Activated CD4-positive, alpha-beta T cell treated with anti-CD3 and anti-CD28 coated beads, Interleukin-2, amount 10 ng/mL, durations not matched to agents 7 days and 5 days (primary cell): ENCODE results near the gene FARP1. TPM values are rescaled to one million over a fixed set of nuclear protein-coding genes. Genes with fewer than 3 reads are reported as not detected.

Experiments
- CTCF ChIA-PET: fragments of 350-600 bp; sonication (Branson Sonifier 250); formaldehyde crosslinking; loops from one replicate; lab custom pipeline; 2021; ENCODE audit warnings: antibody characterized with exemption; lab: Charles Lee
- POLR2A ChIA-PET: fragments of 350-600 bp; sonication (Branson Sonifier 250); formaldehyde crosslinking; loops from one replicate; lab custom pipeline; 2021; ENCODE audit warnings: antibody characterized with exemption; lab: Charles Lee
- DNase-seq: peaks from one replicate; pipeline ENCODE4 v3.0.0-alpha.2; 2020
- H3K27ac Mint-ChIP-seq: one replicate; pipeline ENCODE4 v1.8.0; 2021; ENCODE audit warnings: mild to moderate bottlenecking, moderate library complexity, mixed read lengths
- H3K27me3 Mint-ChIP-seq: one replicate; pipeline ENCODE4 v1.8.0; 2021; ENCODE audit warnings: mixed read lengths
- H3K36me3 Mint-ChIP-seq: one replicate; pipeline ENCODE4 v1.8.0; 2021; ENCODE audit warnings: low read depth, mixed read lengths
- H3K4me1 Mint-ChIP-seq: one replicate; pipeline ENCODE4 v1.8.0; 2021; ENCODE audit warnings: mixed read lengths
- H3K4me3 Mint-ChIP-seq: one replicate; pipeline ENCODE4 v1.8.0; 2021; ENCODE audit warnings: mild to moderate bottlenecking, moderate library complexity, mixed read lengths
- H3K9me3 Mint-ChIP-seq: one replicate; pipeline ENCODE4 v1.8.0; 2021; ENCODE audit warnings: mixed read lengths
- total RNA-seq, 2 experiments: library from RNA; stranded (reverse); gene quantifications; one replicate each; pipeline ENCODE4 v1.2.3, GENCODE V29; 2021

FARP1 gene
- total RNA-seq, 2 experiments from 2014 or later: 0.67 to 1.0 TPM

GRCh38 chr13:98332222-98332621, 189.3 kb downstream of the FARP1 start:
- no peak for DNase-seq
- Mint-ChIP-seq H3K27ac (no peak overlapping the region), H3K27me3 (peaks cover 2% of the 10 kb centered on the region), H3K9me3 (no peaks in the 10 kb centered on the region), H3K36me3 (no peaks in the 10 kb centered on the region), H3K4me3 (no peak overlapping the region), H3K4me1 (no peaks in the 10 kb centered on the region)
- ChIA-PET POLR2A (no interaction called here), CTCF (interaction anchor here (1.1 kb wide), 1 partner anchor 13 kb away, joined by 3 read pairs; no protein-coding TSS in a partner anchor)

GRCh38 chr13:98332691-98333090, 189.8 kb downstream of the FARP1 start:
- H3K27me3 Mint-ChIP-seq: peaks cover 2% of the 10 kb centered on the region
- no peak overlapping the region for H3K4me3 Mint-ChIP-seq
- H3K36me3 Mint-ChIP-seq: no peaks in the 10 kb centered on the region
- no peak overlapping the region for H3K27ac Mint-ChIP-seq
- H3K4me1 Mint-ChIP-seq: no peaks in the 10 kb centered on the region
- DNase-seq: no peak
- ChIA-PET CTCF (interaction anchor here (1.1 kb wide), 1 partner anchor 12 kb away, joined by 3 read pairs; no protein-coding TSS in a partner anchor), POLR2A (no interaction called here)
- no peaks in the 10 kb centered on the region for H3K9me3 Mint-ChIP-seq

GRCh38 chr13:98333486-98333885, 190.6 kb downstream of the FARP1 start:
- no peak overlapping the region for H3K4me3 Mint-ChIP-seq
- H3K36me3 Mint-ChIP-seq: no peaks in the 10 kb centered on the region
- ChIA-PET POLR2A (no interaction called here), CTCF (interaction anchor here (0.6 kb wide), 1 partner anchor 74 kb away, joined by 4 read pairs; no protein-coding TSS in a partner anchor)
- H3K27me3 Mint-ChIP-seq: peaks cover 2% of the 10 kb centered on the region
- no peak for DNase-seq
- H3K27ac Mint-ChIP-seq: no peak overlapping the region
- H3K4me1 Mint-ChIP-seq: no peaks in the 10 kb centered on the region
- H3K9me3 Mint-ChIP-seq: no peaks in the 10 kb centered on the region

- POLR2A ChIA-PET: no interaction called here
- DNase-seq: no peak
- Mint-ChIP-seq H3K27me3 (peaks cover 2% of the 10 kb centered on the region), H3K36me3 (no peaks in the 10 kb centered on the region), H3K4me3 (no peak overlapping the region), H3K9me3 (no peaks in the 10 kb centered on the region), H3K4me1 (no peaks in the 10 kb centered on the region), H3K27ac (no peak overlapping the region)
- CTCF ChIA-PET: interaction anchor here (1.3 kb wide), 1 partner anchor 225 kb away, joined by 3 read pairs; no protein-coding TSS in a partner anchor
These were observed 191.8 kb downstream of the FARP1 start for GRCh38 chr13:98334620-98335205.

- POLR2A ChIA-PET: no interaction called here
- CTCF ChIA-PET: no interaction called here
- peaks cover 1% of the 10 kb centered on the region for H3K27me3 Mint-ChIP-seq
These were observed 192.8 kb downstream of the FARP1 start for GRCh38 chr13:98335721-98336120.

GRCh38 chr13:98338310-98338709, 195.4 kb downstream of the FARP1 start:
- DNase-seq: no peak
- CTCF ChIA-PET: no interaction called here
- Mint-ChIP-seq H3K27ac (no peak overlapping the region), H3K36me3 (no peaks in the 10 kb centered on the region), H3K9me3 (no peaks in the 10 kb centered on the region), H3K27me3 (no peaks in the 10 kb centered on the region), H3K4me1 (no peaks in the 10 kb centered on the region), H3K4me3 (no peak overlapping the region)
- POLR2A ChIA-PET: no interaction called here

More at GRCh38 chr13:98335721-98336120, 192.8 kb downstream of the FARP1 start:
- Mint-ChIP-seq H3K4me1 (no peaks in the 10 kb centered on the region), H3K4me3 (no peak overlapping the region), H3K9me3 (no peaks in the 10 kb centered on the region), H3K36me3 (no peaks in the 10 kb centered on the region), H3K27ac (no peak overlapping the region)
- DNase-seq: no peak

- Mint-ChIP-seq H3K36me3 (no peaks in the 10 kb centered on the region), H3K9me3 (no peaks in the 10 kb centered on the region), H3K4me1 (no peaks in the 10 kb centered on the region), H3K27me3 (no peaks in the 10 kb centered on the region), H3K4me3 (no peak overlapping the region), H3K27ac (no peak overlapping the region)
- no peak for DNase-seq
- POLR2A ChIA-PET: no interaction called here
- CTCF ChIA-PET: interaction anchor here (1.5 kb wide), 1 partner anchor 56 kb away, joined by 3 read pairs; no protein-coding TSS in a partner anchor
These were observed 197.0 kb downstream of the FARP1 start for GRCh38 chr13:98339684-98340425.

GRCh38 chr13:98342953-98343352, 200.1 kb downstream of the FARP1 start:
- Mint-ChIP-seq H3K36me3 (no peaks in the 10 kb centered on the region), H3K27me3 (peaks cover 2% of the 10 kb centered on the region), H3K9me3 (no peaks in the 10 kb centered on the region), H3K4me1 (no peaks in the 10 kb centered on the region), H3K27ac (no peak overlapping the region), H3K4me3 (no peak overlapping the region)
- ChIA-PET POLR2A (no interaction called here), CTCF (interaction anchor here (0.6 kb wide), 1 partner anchor 577 kb away, joined by 4 read pairs; no protein-coding TSS in a partner anchor)
- no peak for DNase-seq

- H3K4me3 Mint-ChIP-seq: no peak overlapping the region
- H3K36me3 Mint-ChIP-seq: no peaks in the 10 kb centered on the region
- H3K27ac Mint-ChIP-seq: no peak overlapping the region
- H3K27me3 Mint-ChIP-seq: peaks cover 2% of the 10 kb centered on the region
- ChIA-PET POLR2A (no interaction called here), CTCF (interaction anchor here (0.6 kb wide), 2 partner anchors 489 to 576 kb away, joined by 3 to 4 read pairs; no protein-coding TSS in a partner anchor)
- no peaks in the 10 kb centered on the region for H3K9me3 Mint-ChIP-seq
- no peaks in the 10 kb centered on the region for H3K4me1 Mint-ChIP-seq
- no peak for DNase-seq
These were observed 200.6 kb downstream of the FARP1 start for GRCh38 chr13:98343461-98343860.

GRCh38 chr13:98344392-98344791, 201.5 kb downstream of the FARP1 start:
- DNase-seq: no peak
- ChIA-PET CTCF (interaction anchor here (0.6 to 1.4 kb wide), 2 partner anchors 12 to 490 kb away, joined by 3 read pairs; no protein-coding TSS in a partner anchor), POLR2A (no interaction called here)
- Mint-ChIP-seq H3K9me3 (no peaks in the 10 kb centered on the region), H3K36me3 (no peaks in the 10 kb centered on the region), H3K27ac (no peak overlapping the region), H3K27me3 (peaks cover 2% of the 10 kb centered on the region), H3K4me1 (no peaks in the 10 kb centered on the region), H3K4me3 (no peak overlapping the region)

- CTCF ChIA-PET: interaction anchor here (1.4 kb wide), 1 partner anchor 13 kb away, joined by 3 read pairs; no protein-coding TSS in a partner anchor
- Mint-ChIP-seq H3K36me3 (no peaks in the 10 kb centered on the region), H3K4me1 (no peaks in the 10 kb centered on the region), H3K27me3 (peaks cover 2% of the 10 kb centered on the region), H3K27ac (no peak overlapping the region), H3K9me3 (no peaks in the 10 kb centered on the region), H3K4me3 (no peak overlapping the region)
- POLR2A ChIA-PET: no interaction called here
- DNase-seq: no peak
These were observed 202.4 kb downstream of the FARP1 start for GRCh38 chr13:98345107-98345935.

- Mint-ChIP-seq H3K9me3 (no peaks in the 10 kb centered on the region), H3K27me3 (peaks cover 2% of the 10 kb centered on the region), H3K4me1 (no peaks in the 10 kb centered on the region), H3K4me3 (no peak overlapping the region), H3K36me3 (no peaks in the 10 kb centered on the region), H3K27ac (no peak overlapping the region)
- POLR2A ChIA-PET: no interaction called here
- CTCF ChIA-PET: interaction anchor here (0.5 kb wide), 1 partner anchor 24 kb away, joined by 4 read pairs; no protein-coding TSS in a partner anchor
- no peak for DNase-seq
These were observed 204.2 kb downstream of the FARP1 start for GRCh38 chr13:98346904-98347636.
